OCI-LY7 (cell line): ENCODE data around the gene KCNQ1. TPM values are rescaled to one million over a fixed set of nuclear protein-coding genes. Genes with fewer than 3 reads are reported as not detected.

Experiments used
- BruUV-seq: library from RNA; stranded (reverse); fragments of 400-500 nt; replicated peaks from 2 replicates; lab custom pipeline; 2021; lab: Mats Ljungman, UMichigan
- CTCF ChIA-PET: fragments of 300-600 bp; sonication (Branson Sonifier 250); formaldehyde crosslinking; loops from one replicate; lab custom pipeline; 2022; ENCODE audit warnings: antibody characterized with exemption; ENCODE audit not compliant: unreplicated experiment; lab: Charles Lee
- POLR2A ChIA-PET: fragments of 300-600 bp; sonication (Branson Sonifier 250); formaldehyde crosslinking; loops from one replicate; lab custom pipeline; 2022; ENCODE audit warnings: antibody characterized with exemption; lab: Charles Lee
- DNase-seq: peaks from one replicate; pipeline ENCODE4 v3.0.0-alpha.2; 2015; ENCODE audit warnings: low spot score
- H2AFZ ChIP-seq: fragments of 200-600 bp; sonication (generic), shearing (Covaris generic); 2 replicates; pipeline ENCODE4 v1.6.1; 2014; ENCODE audit warnings: mild to moderate bottlenecking, antibody characterized with exemption, low read length, moderate library complexity
- H3K27ac ChIP-seq: fragments of 200-600 bp; sonication (generic); 2 replicates; pipeline ENCODE4 v1.5.1; 2014; ENCODE audit warnings: mixed run types, low read depth, mild to moderate bottlenecking, moderate library complexity, low read length, inconsistent platforms; ENCODE audit not compliant: poor library complexity, severe bottlenecking
- H3K36me3 ChIP-seq: fragments of 200-600 bp; sonication (generic); 2 replicates; pipeline ENCODE4 v1.6.1; 2014; ENCODE audit warnings: mild to moderate bottlenecking, antibody characterized with exemption, low read length, moderate library complexity, mixed read lengths; ENCODE audit not compliant: insufficient read depth
- H3K4me1 ChIP-seq: fragments of 200-600 bp; sonication (generic); 2 replicates; pipeline ENCODE4 v1.5.1; 2014; ENCODE audit warnings: mild to moderate bottlenecking, low read length; ENCODE audit not compliant: insufficient read depth, poor library complexity, severe bottlenecking
- H3K4me2 ChIP-seq: fragments of 200-600 bp; sonication (generic); 2 replicates; pipeline ENCODE4 v1.6.1; 2014; ENCODE audit warnings: mild to moderate bottlenecking, low read length
- H3K4me3 ChIP-seq: fragments of 200-600 bp; sonication (generic); 2 replicates; pipeline ENCODE4 v1.5.1; 2014; ENCODE audit warnings: mild to moderate bottlenecking, low read depth, low read length; ENCODE audit not compliant: poor library complexity, severe bottlenecking
- H3K79me2 ChIP-seq: fragments of 200-600 bp; sonication (generic); 2 replicates; pipeline ENCODE4 v1.6.1; 2016; ENCODE audit warnings: low read depth, mild to moderate bottlenecking, low read length, moderate library complexity, mixed read lengths; ENCODE audit not compliant: insufficient read depth
- H3K9me2 ChIP-seq: fragments of 200-600 bp; sonication (generic); 2 replicates; pipeline ENCODE4 v1.6.1; 2016; ENCODE audit warnings: mild to moderate bottlenecking, low read length, mixed read lengths; ENCODE audit not compliant: insufficient read depth
- H3K9me3 ChIP-seq: fragments of 200-600 bp; sonication (generic); 2 replicates; pipeline ENCODE4 v1.6.1; 2014; ENCODE audit warnings: mild to moderate bottlenecking, mixed run types, low read length, mixed read lengths
- H4K20me1 ChIP-seq: fragments of 200-600 bp; sonication (generic); 2 replicates; pipeline ENCODE4 v1.6.1; 2014; ENCODE audit warnings: mild to moderate bottlenecking, antibody characterized with exemption, low read length, moderate library complexity, mixed read lengths; ENCODE audit not compliant: insufficient read depth
- EZH2phosphoT487 ChIP-seq: fragments of 200-600 bp; sonication (generic); IDR thresholded peaks from 2 replicates; pipeline ENCODE4 v1.6.1; 2018; ENCODE audit warnings: low read depth, borderline replicate concordance, mild to moderate bottlenecking, mixed run types, antibody characterized with exemption, low read length, moderate library complexity, mixed read lengths
- intact Hi-C: fragments of 100-400 bp; cut with micrococcal nuclease; formaldehyde crosslinking; loops from one replicate; pipeline ENCODE4 v1.10.0; 2022; ENCODE audit not compliant: unreplicated experiment
- total RNA-seq, 2 experiments: library from RNA; depleted of rRNA in 1 of 2; stranded (reverse); fragments of >200 nt in 1 of 2; shearing (Covaris generic) in 1 of 2; gene quantifications; 2 replicates each; pipeline ENCODE4 v1.2.3, GENCODE V29; 2014 to 2022
- TF ChIP-seq, protein P1 (sequence below): fragments of 200-600 bp; sonication (generic); conservative IDR thresholded peaks from 2 replicates; pipeline ENCODE4 v1.5.1; 2014; ENCODE audit warnings: mild to moderate bottlenecking, antibody characterized with exemption, low read length, moderate library complexity, mixed read lengths

KCNQ1 gene
- total RNA-seq, 2 experiments from 2014 or later = 0.22 to 1.3 TPM

DNA sequence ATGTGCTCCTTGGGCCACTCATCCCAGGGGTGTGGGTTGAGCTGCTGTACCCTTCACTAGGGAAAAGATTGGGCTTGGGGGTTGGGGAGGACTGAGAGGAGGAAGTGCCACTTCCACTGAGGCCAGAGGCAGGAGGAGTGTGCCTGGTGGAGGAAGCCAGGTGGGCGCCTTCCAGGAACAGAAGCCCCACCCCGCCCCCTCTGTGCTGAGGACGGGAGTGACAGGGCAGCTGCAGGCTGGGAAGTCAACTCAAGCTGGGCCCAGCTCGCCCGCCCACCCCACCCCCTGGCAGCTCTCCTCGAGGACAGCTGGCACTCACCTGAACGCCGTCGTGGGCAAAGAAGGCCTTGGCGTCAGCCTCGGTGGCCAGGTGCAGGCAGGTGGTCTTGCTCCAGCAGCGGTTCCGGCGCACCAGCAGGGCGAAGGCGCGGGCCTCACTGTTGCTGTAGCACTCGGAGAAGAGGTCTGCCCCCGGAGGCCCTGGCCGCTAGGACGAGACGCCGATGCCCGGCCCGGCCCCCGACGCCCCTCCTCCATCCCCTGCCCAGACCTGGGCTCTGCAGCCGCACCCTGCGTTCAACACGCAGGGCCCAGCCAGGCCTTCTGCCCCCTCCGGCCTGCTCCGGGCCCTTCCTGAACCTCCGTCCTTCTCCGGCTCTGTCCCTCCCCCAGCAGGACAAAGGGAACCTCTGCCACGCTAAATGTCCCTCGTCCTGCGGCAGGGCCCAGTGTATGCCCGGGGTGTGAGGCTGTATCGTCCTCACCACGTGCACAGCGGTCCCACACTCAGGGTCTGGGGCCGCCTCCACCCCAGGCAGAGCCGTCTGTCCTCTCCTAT lies 30.8 kb upstream of the KCNQ1 start:
- intact Hi-C loops = no loop called here
- no peaks in the 10 kb centered on the region for H3K36me3 ChIP-seq
- no peaks in the 10 kb centered on the region for H3K9me2 ChIP-seq
- no peaks in the 10 kb centered on the region for H3K4me1 ChIP-seq
- no peak overlapping the region for H3K4me3 ChIP-seq
- no peaks in the 10 kb centered on the region for H3K9me3 ChIP-seq
- no peak overlapping the region for H2AFZ ChIP-seq
- POLR2A ChIA-PET = interaction anchor here (1.1 kb wide), 1 partner anchor 10 kb away, joined by 3 read pairs; no protein-coding TSS in a partner anchor
- no peak overlapping the region for H3K4me2 ChIP-seq
- DNase-seq = no peak
- H3K79me2 ChIP-seq = no peaks in the 10 kb centered on the region
- no peak overlapping the region for H3K27ac ChIP-seq
- H4K20me1 ChIP-seq = no peaks in the 10 kb centered on the region
- CTCF ChIA-PET = interaction anchor here (0.6 kb wide), 1 partner anchor 1425 kb away, joined by 7 read pairs; no protein-coding TSS in a partner anchor
- TF ChIP-seq EZH2phosphoT487 = no peak
- TF ChIP-seq, protein P1, sequence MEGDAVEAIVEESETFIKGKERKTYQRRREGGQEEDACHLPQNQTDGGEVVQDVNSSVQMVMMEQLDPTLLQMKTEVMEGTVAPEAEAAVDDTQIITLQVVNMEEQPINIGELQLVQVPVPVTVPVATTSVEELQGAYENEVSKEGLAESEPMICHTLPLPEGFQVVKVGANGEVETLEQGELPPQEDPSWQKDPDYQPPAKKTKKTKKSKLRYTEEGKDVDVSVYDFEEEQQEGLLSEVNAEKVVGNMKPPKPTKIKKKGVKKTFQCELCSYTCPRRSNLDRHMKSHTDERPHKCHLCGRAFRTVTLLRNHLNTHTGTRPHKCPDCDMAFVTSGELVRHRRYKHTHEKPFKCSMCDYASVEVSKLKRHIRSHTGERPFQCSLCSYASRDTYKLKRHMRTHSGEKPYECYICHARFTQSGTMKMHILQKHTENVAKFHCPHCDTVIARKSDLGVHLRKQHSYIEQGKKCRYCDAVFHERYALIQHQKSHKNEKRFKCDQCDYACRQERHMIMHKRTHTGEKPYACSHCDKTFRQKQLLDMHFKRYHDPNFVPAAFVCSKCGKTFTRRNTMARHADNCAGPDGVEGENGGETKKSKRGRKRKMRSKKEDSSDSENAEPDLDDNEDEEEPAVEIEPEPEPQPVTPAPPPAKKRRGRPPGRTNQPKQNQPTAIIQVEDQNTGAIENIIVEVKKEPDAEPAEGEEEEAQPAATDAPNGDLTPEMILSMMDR = no peak
- BruUV-seq = no TSS peak

DNA sequence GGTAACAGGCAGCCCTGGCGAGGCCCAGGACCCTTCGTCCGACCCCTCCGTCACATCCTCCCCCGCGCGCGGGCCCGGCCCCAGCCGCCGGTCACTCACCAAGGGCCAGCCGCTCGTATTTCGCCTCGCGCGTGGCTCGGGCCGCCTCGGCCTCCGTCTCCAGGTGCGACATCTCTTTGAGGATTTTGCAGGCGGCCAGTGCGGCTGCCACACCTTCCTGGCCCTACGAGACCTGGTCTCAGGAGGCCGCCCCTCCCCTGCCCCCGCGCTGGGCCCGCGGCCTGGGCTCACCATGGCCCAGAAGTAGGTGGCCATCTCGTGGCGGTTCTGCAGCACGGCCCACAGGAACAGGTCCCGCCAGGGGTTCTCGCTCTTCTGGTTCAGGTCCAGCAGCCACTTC lies 30.2 kb upstream of the KCNQ1 start:
- ChIA-PET CTCF (no interaction called here), POLR2A (no interaction called here)
- no peaks in the 10 kb centered on the region for H4K20me1 ChIP-seq
- no peak overlapping the region for H3K4me2 ChIP-seq
- no peaks in the 10 kb centered on the region for H3K79me2 ChIP-seq
- H3K36me3 ChIP-seq = no peaks in the 10 kb centered on the region
- no peak overlapping the region for H3K4me3 ChIP-seq
- intact Hi-C loops = no loop called here
- BruUV-seq = no TSS peak
- H3K27ac ChIP-seq = no peak overlapping the region
- H2AFZ ChIP-seq = no peak overlapping the region
- no peak for TF ChIP-seq EZH2phosphoT487
- TF ChIP-seq, protein P1 = no peak
- no peak for DNase-seq
- H3K9me3 ChIP-seq = no peaks in the 10 kb centered on the region
- no peaks in the 10 kb centered on the region for H3K9me2 ChIP-seq
- H3K4me1 ChIP-seq = no peaks in the 10 kb centered on the region

DNA sequence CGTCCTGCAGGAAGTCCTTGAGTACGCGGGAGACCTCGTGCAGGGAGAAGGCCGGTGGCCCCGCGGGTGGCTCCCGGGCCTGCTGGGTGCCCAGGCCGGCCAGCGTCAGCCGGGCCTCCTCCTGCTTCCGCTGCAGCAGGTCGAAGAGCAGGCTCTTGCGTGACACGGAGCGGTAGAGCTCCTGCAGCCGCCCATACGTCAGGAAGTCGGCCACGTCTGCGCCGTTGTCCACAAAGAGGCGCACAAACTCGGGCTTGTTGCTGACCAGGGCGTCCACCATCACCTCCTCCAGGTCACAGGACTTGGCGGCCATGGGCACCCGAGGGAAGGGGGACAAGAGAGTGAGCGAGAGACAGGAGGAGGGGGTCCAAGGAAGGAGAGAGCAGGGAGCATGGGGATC lies 29.6 kb upstream of the KCNQ1 start:
- no peaks in the 10 kb centered on the region for H4K20me1 ChIP-seq
- no peak for DNase-seq
- POLR2A ChIA-PET = no interaction called here
- CTCF ChIA-PET = no interaction called here
- no TSS peak for BruUV-seq
- no peak overlapping the region for H2AFZ ChIP-seq
- no peaks in the 10 kb centered on the region for H3K79me2 ChIP-seq
- no peak overlapping the region for H3K4me3 ChIP-seq
- no peaks in the 10 kb centered on the region for H3K9me2 ChIP-seq
- H3K4me1 ChIP-seq = no peaks in the 10 kb centered on the region
- no peak overlapping the region for H3K4me2 ChIP-seq
- intact Hi-C loops = no loop called here
- H3K9me3 ChIP-seq = no peaks in the 10 kb centered on the region
- TF ChIP-seq, protein P1 = no peak
- no peak for TF ChIP-seq EZH2phosphoT487
- no peaks in the 10 kb centered on the region for H3K36me3 ChIP-seq
- no peak overlapping the region for H3K27ac ChIP-seq
